ENCODE results near the gene PAEP. TPM values are rescaled to one million over a fixed set of nuclear protein-coding genes. Genes with fewer than 3 reads are reported as not detected.
"Not testable (repeated sequence)": the region's sequence is repeated elsewhere in the genome, so short reads cannot be mapped to it uniquely, and the experiment has no call there.

Gene PAEP
- total RNA-seq, 2 donors from 2014 or later = 3.0 TPM; not detected in 1

- WGBS = 91% methylated on average over 3 of the region's 3 CpGs
Measured at GRCh38 chr9:135533113-135533512, 28.4 kb upstream of the PAEP start.

GRCh38 chr9:135533674-135534073 is 27.9 kb upstream of the PAEP start:
- no peak overlapping the region for H3K4me3 ChIP-seq
- DNase-seq (ENCODE audit: low spot score) = no peak
- no peaks in the 10 kb centered on the region for H3K9me3 ChIP-seq
- no peaks in the 10 kb centered on the region for H3K36me3 ChIP-seq
- 89% methylated on average over 11 of the region's 12 CpGs for WGBS
- H3K27me3 ChIP-seq (replicated peaks; ENCODE audit: insufficient read depth) = no peaks in the 10 kb centered on the region
- H3K27ac ChIP-seq = no peak overlapping the region
- intact Hi-C loops (cut with DNase I) = no loop called here
- TF ChIP-seq POLR2AphosphoS5 (IDR thresholded peaks at IDR 0.05) (no peak), CTCF (IDR thresholded peaks at IDR 0.05) (no peak), POLR2A (IDR thresholded peaks at IDR 0.05) (no peak)
- no peaks in the 10 kb centered on the region for H3K4me1 ChIP-seq (replicated peaks)

More at GRCh38 chr9:135533113-135533512, 28.4 kb upstream of the PAEP start:
- H3K27ac ChIP-seq = no peak overlapping the region
- H3K4me1 ChIP-seq (replicated peaks) = no peaks in the 10 kb centered on the region
- no peak for TF ChIP-seq POLR2AphosphoS5 (IDR thresholded peaks at IDR 0.05)
- no peak for TF ChIP-seq POLR2A (IDR thresholded peaks at IDR 0.05)
- TF ChIP-seq CTCF (IDR thresholded peaks at IDR 0.05) = no peak
- no peaks in the 10 kb centered on the region for H3K27me3 ChIP-seq (replicated peaks; ENCODE audit: insufficient read depth)
- no peak for DNase-seq (ENCODE audit: low spot score)
- no peak overlapping the region for H3K4me3 ChIP-seq
- intact Hi-C loops (cut with DNase I) = no loop called here
- no peaks in the 10 kb centered on the region for H3K9me3 ChIP-seq
- no peaks in the 10 kb centered on the region for H3K36me3 ChIP-seq

GRCh38 chr9:135534192-135534711 is 27.3 kb upstream of the PAEP start:
- H3K9me3 ChIP-seq; H3K36me3 ChIP-seq; DNase-seq (ENCODE audit: low spot score); H3K4me1 ChIP-seq (replicated peaks); intact Hi-C loops (cut with DNase I); H3K27ac ChIP-seq; H3K4me3 ChIP-seq; H3K27me3 ChIP-seq (replicated peaks; ENCODE audit: insufficient read depth): not testable (repeated sequence)
- 22% methylated on average over 10 of the region's 10 CpGs for WGBS

- 59% methylated on average over 4 of the region's 4 CpGs for WGBS
- H3K4me3 ChIP-seq; H3K27me3 ChIP-seq (replicated peaks; ENCODE audit: insufficient read depth); H3K9me3 ChIP-seq; H3K4me1 ChIP-seq (replicated peaks); intact Hi-C loops (cut with DNase I); H3K27ac ChIP-seq; DNase-seq (ENCODE audit: low spot score); H3K36me3 ChIP-seq: not testable (repeated sequence)
Measured at GRCh38 chr9:135534826-135535225, 26.7 kb upstream of the PAEP start.

- H3K4me3 ChIP-seq; H3K27ac ChIP-seq; intact Hi-C loops (cut with DNase I); H3K9me3 ChIP-seq; H3K27me3 ChIP-seq (replicated peaks; ENCODE audit: insufficient read depth); H3K36me3 ChIP-seq; H3K4me1 ChIP-seq (replicated peaks); DNase-seq (ENCODE audit: low spot score): not testable (repeated sequence)
- WGBS = 70% methylated on average over 5 of the region's 13 CpGs
Measured at GRCh38 chr9:135535631-135536030, 25.9 kb upstream of the PAEP start.

GRCh38 chr9:135536216-135536615 is 25.3 kb upstream of the PAEP start:
- intact Hi-C loops (cut with DNase I) = no loop called here
- H3K36me3 ChIP-seq = no peaks in the 10 kb centered on the region
- TF ChIP-seq POLR2AphosphoS5 (IDR thresholded peaks at IDR 0.05) (no peak), POLR2A (IDR thresholded peaks at IDR 0.05) (no peak), CTCF (IDR thresholded peaks at IDR 0.05) (no peak)
- no peaks in the 10 kb centered on the region for H3K27me3 ChIP-seq (replicated peaks; ENCODE audit: insufficient read depth)
- H3K4me1 ChIP-seq (replicated peaks) = no peaks in the 10 kb centered on the region
- no peak for DNase-seq (ENCODE audit: low spot score)
- no peak overlapping the region for H3K4me3 ChIP-seq
- H3K9me3 ChIP-seq = no peaks in the 10 kb centered on the region
- 76% methylated on average over 8 of the region's 8 CpGs for WGBS
- no peak overlapping the region for H3K27ac ChIP-seq

- H3K27me3 ChIP-seq (replicated peaks; ENCODE audit: insufficient read depth); DNase-seq (ENCODE audit: low spot score); H3K36me3 ChIP-seq; H3K4me1 ChIP-seq (replicated peaks); H3K27ac ChIP-seq; H3K4me3 ChIP-seq; intact Hi-C loops (cut with DNase I); H3K9me3 ChIP-seq: not testable (repeated sequence)
- 47% methylated on average over 8 of the region's 8 CpGs for WGBS
Measured at GRCh38 chr9:135543262-135543894, 18.2 kb upstream of the PAEP start.

Data from prostate gland (tissue), 2 donors.